ENCODE measurements around the gene PTPRF.
A peak's percentile ranks its signal among the peaks of the same experiment; 100 is the strongest.
"Not testable (repeated sequence)": the region's sequence is repeated elsewhere in the genome, so short reads cannot be mapped to it uniquely, and the experiment has no call there.

Gene PTPRF

DNA sequence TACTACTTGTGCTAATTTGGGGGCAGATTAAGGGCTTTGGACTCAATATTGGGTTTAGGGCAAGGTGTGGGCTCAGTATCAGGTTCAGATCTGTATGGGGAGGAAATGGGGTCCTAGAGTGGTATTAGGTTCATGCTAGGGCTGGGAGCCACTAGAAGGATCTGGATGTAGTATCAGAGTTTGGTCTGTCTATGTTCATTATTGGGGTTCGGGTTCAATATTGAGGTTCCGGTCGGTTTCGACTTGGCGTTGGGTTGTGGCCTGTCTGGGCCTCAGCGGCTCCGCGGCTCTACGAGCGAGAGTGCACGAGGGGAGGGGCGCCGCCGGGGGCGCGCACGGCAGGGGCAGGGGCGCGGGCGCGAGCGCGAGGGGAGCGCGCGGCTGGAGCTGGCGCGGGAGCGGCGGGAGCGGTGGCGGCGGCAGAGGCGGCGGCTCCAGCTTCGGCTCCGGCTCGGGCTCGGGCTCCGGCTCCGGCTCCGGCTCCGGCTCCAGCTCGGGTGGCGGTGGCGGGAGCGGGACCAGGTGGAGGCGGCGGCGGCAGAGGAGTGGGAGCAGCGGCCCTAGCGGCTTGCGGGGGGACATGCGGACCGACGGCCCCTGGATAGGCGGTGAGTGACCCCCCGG lies at the start of gene PTPRF:
PTPRF (plus strand) TSS at position 401 of the 624 bp plus-strand sequence. CDS start 14,193 bp downstream, outside the sequence.
- DNase-seq, result peak; percentile 79

DNA sequence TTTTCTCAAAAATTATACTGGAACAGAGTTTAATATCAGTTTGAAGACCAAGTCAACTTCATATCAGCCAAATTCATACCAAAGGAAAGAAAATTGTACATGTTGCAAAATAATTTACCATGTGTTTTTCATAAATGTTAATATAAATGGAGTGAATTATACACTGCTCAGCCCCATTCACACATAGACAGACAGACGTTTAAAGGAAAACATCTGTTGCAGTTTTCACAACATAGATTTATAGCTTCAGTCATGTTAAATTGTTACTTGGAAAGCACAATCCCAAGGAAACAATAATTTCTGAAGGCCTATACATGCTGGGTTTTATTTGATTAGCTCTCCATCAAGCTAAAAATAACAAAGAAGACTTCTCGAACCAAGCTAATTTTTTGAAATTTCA lies 49.2 kb upstream of the PTPRF start:
- DNase-seq, result no peak

DNA sequence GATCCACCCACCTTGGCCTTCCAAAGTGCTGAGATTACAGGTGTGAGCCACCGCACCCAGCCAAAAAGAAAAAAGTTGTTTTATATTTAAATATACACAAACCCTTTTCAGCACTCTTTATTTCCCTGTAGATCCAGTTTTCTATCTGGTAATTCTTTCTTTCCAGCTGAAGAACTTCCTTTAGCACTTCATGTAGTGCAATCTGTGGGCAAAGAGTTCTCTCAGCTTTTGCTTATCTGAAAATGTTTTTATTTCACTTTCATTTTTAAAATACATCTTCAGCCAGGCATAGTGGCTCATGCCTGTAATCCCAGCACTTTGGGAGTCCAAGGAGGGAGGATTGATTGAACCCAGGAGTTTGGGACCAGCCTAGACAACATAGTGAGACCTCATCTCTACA lies 48.5 kb upstream of the PTPRF start:
- no peak for DNase-seq

DNA sequence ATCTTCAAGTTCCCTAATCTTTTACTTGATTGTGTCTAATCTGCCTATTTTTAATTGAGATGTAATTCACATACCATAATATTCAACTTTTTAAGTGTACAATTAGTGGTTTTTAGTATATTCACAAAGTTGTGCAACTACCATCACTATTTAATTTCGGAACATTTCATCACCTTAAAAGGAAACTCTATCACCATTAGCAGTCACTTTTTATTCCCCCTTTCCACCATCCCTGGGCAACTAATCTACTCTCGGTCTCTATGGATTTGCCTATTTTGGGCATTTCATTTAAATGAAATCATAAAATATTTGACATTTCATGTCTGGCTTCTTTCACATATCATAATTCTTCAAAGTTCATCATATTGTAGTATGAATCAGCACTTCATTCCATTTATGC lies 46.3 kb upstream of the PTPRF start:
- no peak for DNase-seq

DNA sequence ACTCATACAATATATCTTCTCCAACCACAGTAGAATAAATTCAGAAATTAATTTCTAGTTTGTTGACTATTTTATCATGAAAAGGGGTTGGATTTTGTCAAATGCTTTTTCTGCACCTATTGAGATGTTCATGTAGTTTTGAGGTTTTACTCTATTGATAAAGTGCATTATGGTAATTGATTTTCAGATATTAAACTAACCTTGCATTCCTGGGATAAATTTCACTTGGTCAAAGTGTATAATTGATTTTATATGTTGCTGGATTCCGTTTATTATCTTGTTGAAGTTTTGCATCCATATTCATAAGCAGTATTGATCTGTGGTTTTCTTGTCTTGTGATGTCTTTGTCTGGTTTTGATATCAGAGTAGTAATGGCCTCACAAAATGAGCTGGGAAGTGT lies 42.5 kb upstream of the PTPRF start:
- DNase-seq, result no peak

DNA sequence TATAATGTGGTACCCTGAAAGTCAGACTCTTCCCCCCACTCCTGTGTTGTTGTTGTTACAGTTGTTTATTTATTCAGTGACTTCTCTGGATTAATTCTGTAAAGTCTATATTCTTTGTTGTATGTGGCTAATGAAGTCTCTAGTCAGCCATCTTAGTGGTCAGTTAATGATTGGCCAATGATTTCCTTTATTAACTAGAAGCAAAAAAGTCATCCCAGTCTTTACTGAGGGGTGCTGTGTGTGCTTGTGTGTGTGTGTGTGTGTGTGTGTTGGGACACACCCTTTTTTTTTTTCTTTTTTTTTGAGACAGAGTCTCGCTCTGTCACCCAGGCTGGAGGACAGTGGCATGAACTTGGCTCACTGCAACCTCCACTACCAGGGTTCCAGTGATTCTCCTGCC lies 39.6 kb upstream of the PTPRF start:
- DNase-seq, result no peak

DNA sequence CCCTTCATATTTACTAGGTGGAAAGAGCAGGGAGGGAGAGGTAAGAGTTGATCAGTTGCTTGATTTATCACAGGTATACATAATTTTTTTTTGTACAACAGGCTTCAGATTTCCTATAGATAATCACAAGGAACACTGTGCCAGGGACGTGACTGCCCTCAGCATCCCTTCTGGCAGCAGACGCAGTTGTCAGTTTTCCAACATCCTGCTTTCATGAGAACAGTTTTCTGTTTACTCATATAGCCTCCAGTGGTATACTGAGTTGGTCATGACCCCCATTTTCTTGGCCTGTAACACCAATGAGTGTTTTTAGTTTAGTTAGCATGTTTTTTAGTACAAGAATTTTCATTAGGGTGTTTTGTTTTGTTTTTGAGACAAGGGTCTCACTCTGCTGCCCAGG lies 37.9 kb upstream of the PTPRF start:
- no peak for DNase-seq

DNA sequence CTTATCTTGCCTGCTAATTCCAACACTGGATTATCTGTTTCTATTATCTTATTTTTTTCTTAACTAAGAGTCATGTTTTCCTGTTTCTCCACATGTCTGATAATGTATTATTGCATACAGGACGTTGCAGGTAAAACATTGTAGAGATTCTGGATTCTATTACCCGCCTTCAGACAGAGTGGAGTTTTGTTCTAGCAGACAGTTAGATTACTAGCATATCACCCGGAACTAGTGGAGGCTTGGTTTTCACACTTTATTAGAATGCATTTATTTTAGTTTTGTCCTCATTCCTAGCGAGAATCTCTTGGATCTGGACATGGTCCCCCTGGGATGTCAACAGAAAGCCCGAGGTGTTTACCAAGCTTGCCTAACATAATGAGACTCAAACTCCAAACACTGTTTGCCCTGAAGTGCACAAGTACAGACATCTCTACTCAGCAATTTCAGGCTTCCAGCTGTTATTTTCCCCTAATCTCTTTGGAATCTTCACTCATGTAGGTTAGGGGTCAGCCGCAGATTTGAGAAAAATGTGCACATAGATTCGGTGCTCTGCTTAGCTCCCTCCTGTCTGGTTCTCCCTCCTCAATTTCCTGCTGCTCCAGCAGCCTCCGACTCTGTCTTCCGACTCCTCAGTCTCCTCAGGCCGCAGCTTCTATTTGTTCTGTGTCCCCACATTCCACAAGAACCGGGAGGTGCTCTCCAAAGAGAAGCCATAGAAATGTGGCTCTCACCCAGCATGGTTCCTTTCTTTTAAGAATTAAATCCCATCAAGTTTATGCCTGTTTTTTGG lies 36.8 kb upstream of the PTPRF start:
- DNase-seq, result no peak

DNA sequence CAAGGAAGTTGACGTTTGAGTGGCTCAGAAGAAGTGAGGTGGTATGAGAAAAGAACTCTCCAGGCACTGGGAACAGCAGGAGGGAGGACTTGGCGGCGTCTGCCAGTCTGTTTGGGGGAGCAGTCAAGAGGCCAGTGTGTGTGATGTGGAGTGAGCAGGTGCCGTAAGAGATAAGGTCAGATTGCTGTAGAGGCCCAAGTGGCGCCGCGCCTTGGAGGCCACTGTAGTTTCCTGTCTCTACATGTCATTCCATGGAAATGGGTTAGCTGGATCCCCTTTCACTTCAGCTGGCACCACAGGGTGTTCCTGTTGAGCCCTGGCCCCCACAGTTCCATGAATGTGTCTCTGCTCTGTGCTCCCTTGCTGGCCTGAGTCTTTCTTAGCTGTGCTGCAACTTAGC lies 35.5 kb upstream of the PTPRF start:
- no peak for DNase-seq

DNA sequence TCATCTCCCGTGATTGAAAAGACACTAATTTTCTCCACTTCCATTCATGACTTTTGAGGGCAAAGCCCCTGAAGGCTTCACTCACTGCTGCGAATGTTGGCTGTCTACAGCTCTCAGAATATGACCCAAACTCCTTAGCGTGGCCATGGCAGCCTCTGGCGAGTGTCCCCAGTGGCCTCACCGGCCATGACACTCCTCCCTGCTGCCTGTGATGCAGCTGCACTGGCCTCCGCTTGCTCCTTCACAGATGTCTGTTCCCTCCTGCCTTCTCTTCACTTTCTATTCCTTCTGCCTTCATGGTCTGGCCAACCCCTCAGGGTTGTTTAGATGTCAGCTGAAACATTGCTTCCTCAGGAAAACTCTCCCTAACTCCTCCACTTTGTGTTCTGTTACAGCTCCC lies 30.8 kb upstream of the PTPRF start:
- no peak for DNase-seq

DNA sequence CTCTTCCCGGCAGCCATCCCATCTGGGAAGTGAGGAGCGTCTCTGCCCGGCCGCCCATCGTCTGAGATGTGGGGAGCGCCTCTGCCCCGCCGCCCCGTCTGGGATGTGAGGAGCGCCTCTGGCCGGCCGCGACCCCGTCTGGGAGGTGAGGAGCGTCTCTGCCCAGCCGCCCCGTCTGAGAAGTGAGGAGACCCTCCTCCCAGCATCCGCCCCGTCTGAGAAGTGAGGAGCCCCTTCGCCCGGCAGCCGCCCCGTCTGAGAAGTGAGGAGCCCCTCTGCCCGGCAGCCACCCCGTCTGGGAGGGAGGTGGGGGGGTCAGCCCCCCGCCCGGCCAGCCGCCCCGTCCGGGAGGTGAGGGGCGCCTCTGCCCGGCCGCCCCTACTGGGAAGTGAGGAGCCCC lies 28.9 kb upstream of the PTPRF start:
- not testable (repeated sequence) for DNase-seq

DNA sequence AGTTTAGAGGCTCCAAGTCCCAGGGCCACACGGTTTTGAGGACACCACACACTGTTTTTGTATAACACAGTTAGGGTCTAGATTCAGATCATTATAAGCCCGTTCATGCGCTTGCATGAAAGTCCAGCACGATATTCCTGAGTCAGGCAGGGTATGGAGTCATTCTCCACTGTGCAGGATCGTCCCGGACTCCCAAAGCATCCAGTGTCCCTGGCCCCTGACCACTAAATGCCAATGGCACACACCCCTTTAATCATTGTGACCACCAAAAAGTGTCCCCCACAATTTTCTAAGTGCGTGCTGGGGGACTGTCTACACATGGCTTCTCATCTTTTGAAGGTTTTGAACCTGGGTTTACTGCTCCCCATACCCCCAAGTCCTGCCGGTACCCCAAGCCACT lies 27.1 kb upstream of the PTPRF start:
- DNase-seq, result no peak

DNA sequence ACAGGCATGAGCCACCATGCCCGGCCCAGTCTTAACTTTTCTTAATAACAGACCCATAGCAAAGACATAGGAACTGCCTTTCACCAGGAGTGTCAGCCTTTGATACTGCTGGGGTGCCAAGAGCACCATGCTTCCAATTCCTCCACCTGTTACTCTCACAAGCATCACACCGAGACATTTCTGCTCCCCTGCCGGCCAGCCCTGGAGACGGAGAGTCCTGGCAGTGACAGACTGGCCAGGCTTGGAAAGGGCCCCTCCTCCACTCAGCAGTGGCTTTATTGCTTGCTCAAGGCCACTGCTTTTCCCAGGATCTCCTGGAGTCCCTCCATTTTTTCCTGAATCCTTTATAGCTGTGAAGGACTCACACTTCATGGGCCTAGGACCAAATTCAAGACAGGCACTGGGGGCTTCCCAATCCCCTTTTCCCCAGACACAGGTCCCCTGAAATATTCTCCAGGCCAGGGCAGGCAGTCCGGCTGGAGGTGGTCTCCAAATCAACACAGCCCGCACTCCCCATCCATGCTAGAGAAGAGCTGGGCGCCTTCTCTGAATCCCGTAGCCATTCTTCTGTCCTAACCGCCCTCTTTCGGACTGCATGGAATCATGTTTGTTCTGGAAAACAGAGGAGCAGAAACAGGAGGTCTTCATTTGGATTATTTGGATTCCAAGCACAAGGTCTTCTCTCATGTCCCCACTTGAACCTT lies 25.5 kb upstream of the PTPRF start:
- DNase-seq, result no peak

DNA sequence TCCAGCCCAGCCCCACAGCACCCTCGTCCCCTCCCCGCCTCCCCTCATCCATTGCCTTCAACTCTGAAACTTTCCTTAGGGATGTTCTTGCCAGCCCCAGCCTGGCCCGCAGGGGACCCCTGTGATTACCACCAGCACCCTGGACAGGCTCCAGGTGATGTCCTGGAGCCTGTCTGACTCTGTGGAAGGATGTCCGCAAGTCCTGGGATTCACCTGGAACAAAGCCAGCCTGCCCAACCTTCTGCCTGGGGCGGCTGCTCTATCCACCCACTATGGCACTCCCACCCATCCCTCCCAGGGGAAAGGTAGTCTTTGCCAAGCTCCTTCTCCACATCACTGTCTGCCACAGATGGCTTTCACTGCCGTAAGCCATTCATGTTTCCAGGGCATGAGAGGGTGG lies 24.4 kb upstream of the PTPRF start:
- DNase-seq, result no peak

DNA sequence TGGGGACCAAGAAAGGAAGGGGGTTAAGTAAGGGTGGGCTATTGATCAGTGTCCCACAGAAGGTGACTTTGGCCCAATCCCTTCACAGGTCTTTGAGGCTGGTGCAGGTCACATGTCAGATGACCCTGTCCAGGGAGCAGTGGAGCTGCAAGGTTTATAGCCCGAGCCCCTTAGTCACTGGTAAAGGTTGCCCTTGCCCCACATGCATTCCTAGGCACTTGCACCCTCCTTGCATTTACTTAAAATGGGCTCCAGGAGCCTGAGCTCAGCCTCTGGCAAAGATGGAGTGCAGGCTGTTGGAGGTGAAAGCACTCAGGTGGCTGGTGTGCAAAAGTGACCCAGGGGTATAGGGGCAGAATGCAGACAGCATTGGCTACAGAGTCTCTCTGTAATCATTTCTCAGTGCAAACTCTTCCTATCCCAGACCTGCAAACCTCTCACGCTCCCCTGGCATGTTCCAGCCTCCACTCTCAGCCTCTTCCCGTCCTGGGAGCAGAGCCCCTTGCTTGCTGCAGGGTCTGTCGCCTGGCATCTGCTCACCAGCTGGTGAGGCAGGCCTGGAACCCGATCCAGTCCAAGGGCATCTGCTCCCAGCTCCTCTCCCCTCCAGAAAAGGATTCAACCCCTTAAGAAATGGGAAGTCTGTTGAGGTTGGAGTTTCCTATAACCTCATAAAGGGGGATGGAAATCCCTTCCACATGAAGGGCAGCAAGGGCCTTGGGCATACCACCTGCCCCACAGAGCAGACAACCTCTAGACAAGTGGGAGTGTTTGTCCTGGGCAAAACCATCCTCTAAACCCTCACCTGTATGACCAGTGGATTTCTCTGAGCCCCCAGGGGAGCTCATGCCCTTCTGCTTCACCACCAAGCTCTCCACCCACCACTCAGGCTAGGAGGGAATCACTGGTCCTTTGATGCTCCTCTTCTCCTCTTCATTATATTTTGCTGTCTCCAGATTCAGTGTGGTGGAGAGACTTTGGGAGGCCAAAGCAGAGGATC lies 23.1 kb upstream of the PTPRF start:
- DNase-seq, result no peak

DNA sequence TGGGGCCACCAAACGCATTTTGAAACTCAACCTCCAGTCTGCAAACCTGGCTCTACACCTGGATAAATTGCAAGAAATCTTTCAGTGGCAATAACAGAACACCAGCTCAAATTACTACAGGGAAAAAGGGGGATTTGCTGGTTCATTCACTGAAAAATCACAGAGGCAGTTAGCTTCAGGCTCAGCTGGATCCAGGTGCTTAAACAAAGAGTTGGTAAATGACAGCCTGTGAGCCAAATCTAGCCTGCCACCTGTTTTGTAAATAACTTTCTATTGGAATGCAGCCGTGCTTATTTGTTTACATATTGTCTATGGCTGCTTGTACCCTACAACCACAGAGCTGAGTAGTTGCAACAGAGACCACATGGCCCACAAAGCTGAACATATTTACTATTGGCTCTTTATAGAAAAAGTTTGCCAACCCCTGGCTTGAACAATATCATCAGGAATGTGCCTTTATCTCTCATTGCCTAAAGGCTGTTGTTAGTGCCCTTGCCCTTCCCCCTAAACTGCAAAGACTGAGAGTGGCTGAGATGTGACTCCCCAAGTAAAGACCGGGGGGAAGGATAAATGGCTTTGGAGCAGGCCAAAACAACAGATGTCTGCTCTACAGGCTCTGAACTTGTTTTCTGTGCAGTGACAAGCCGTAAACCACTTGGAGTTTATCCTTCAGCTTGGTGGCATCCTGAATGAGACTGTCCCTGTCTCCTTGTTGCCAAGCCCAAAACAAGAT lies 21.5 kb upstream of the PTPRF start:
- DNase-seq, result no peak

DNA sequence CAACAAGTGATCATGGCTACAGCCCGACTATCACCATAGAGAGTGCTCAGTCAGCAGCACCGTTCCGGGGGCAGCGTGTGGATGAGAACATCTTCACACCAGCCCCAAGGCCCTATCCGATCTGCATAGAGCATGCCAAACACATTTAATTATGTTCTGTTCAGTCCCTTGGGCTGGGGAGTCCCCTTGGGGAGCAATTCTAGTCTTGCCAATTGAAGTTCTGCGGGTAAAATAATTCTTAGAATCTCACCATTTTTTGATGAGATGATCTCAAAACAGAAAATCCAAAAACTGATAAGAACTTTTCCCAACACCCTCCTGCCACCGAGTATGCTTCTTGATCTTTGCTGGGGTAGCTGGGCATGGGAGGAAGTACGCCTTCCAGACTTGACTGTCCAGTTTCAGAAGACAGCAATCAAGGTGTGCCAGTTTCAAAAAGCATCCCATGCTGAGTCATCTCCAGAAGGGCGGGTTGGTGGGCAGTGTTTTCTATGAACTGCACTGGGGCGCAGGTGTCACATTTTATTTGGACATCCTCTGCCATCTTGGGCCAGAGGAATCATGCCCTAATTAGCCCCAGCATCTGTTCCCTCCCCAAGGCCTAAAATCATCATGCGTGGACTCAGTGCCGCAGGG lies 20.8 kb upstream of the PTPRF start:
- no peak for DNase-seq

DNA sequence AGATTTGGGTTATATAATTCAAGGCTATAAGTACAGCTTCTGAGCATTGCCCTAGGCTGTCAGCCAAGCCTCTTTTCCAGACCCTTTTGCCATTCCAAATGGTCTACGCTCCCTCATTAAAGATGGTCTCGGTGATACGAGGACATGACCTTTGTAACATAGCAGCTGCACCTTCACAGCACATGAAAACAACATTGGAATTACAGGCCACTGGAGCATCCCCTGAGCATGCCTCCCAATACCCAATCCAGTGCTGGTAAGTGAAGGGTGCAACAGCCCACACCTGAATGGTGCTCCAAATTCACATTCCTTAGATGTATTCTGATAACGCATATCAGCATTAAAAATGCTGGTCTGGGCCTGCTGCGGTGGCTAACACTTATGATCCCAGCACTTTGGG lies 20.1 kb upstream of the PTPRF start:
- no peak for DNase-seq

DNA sequence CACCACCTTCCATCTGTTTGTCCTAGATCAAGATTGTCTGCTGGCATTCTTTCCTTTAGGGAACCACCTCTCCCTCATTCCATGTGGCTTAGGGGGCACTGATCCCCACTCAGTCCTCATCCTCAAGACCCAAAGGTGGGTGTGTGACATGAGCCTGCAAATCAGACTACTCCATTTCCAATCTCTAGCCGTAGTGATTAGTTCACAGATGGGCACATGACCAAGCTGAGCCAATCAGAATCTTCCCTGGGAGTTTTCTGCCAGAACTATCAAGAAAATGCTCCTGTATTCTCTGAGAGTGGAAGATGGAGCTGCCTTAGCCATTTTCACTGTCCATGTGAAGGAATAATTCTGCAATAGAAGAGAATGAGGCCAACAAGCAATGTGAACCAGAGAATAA lies 19.3 kb upstream of the PTPRF start:
- no peak for DNase-seq

DNA sequence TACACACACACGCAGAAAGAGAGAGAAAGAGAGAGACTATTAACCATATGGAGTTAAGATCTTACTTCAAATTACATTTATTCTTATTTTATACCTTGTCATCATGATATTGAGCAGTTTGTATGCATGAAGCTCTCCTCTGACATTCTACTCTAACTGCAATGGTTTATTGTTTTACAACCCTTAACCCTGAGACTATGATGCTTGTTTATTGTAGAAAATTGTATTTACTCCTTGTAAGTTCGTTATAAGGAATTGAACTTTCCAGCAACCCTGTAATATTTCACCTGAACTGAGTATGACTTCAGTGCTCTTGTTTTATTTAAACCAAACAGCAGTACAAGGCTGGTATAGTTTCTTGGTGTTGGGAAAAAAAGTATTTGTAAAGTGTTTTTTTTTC lies 18.6 kb upstream of the PTPRF start:
- no peak for DNase-seq

DNA sequence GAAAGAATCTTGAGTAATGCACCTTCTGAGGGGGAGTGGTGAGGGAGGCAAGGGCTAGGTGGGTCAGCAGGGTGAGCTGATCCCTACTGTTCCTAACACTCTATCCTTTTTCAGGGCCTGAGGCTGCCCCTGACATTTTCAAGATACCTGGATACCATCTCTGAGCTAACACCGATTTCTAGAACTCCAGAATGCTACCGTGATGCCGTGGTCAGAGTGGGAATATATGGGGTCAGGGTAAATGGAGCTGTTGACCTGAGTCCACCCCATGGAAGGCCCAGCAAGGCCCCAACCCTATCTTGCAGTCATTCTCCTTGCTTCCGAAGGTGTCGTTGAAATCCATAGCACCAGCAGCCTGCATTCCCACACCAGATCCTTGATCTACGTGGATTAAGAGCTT lies 18.0 kb upstream of the PTPRF start:
- DNase-seq, result no peak

Data from left hindlimb (tissue), 1 donor.